SK-N-SH (cell line): ENCODE measurements around the gene RHPN2. TPM values are rescaled to one million over a fixed set of nuclear protein-coding genes. Genes with fewer than 3 reads are reported as not detected.

ENCODE experiments used
- CTCF ChIA-PET: fragments of 300-600, 350-600 bp; formaldehyde crosslinking; extraction: SDS; loops from one replicate; lab custom pipeline; 2021; lab: Yijun Ruan, JAX
- POLR2A ChIA-PET: fragments of 350-600 bp; sonication (Branson Sonifier 250); formaldehyde crosslinking; extraction: SDS; loops from one replicate; lab custom pipeline; 2020; ENCODE audit warnings: antibody characterized with exemption, inconsistent platforms; lab: Yijun Ruan, JAX
- DNase-seq: peaks from one replicate; pipeline ENCODE4 v3.0.0; 2012
- H2AFZ ChIP-seq: fragments of 200-600 bp; sonication (generic); 2 replicates; pipeline ENCODE4 v1.8.1; 2016; ENCODE audit warnings: antibody characterized with exemption, mild to moderate bottlenecking, low read depth
- H3F3A ChIP-seq: fragments of 200-600 bp; sonication (generic); replicated peaks from 2 replicates; pipeline ENCODE3; 2016; ENCODE audit warnings: antibody characterized with exemption, mild to moderate bottlenecking; ENCODE audit not compliant: insufficient read depth
- H3K27ac ChIP-seq, 2 experiments: fragments of 200-500 bp in 1 of 2; fragments of 200-600 bp in 1 of 2; sonication (Bioruptor generic) in 1 of 2; sonication (generic), shearing (Covaris generic) in 1 of 2; 2 replicates each; pipeline versions ENCODE4 v1.5.1 to v1.6.1; 2014 to 2016; ENCODE audit warnings: low read depth in 2 of 2, inconsistent platforms in 1 of 2, low read length in 1 of 2, mild to moderate bottlenecking in 1 of 2, mixed read lengths in 1 of 2
- H3K27me3 ChIP-seq: fragments of 200-600 bp; sonication (generic), shearing (Covaris generic); 2 replicates; pipeline ENCODE4 v1.6.1; 2016; ENCODE audit warnings: mixed run types; ENCODE audit not compliant: insufficient read depth
- H3K36me3 ChIP-seq, 2 experiments: fragments of 200-500 bp in 1 of 2; fragments of 200-600 bp in 1 of 2; sonication (Bioruptor generic) in 1 of 2; sonication (generic) in 1 of 2; replicated peaks in 1 of 2; 2 replicates each; pipeline versions ENCODE3 to v1.5.1; 2014 to 2016; ENCODE audit warnings: low read length in 1 of 2, mild to moderate bottlenecking in 1 of 2; ENCODE audit not compliant: insufficient read depth in 2 of 2, control insufficient read depth in 1 of 2
- H3K4me1 ChIP-seq, 2 experiments: fragments of 200-500 bp in 1 of 2; fragments of 200-600 bp in 1 of 2; sonication (Bioruptor generic) in 1 of 2; sonication (generic), shearing (Covaris generic) in 1 of 2; 2 replicates each; pipeline versions ENCODE4 v1.5.1 to v1.6.1; 2014 to 2016; ENCODE audit warnings: low read depth in 1 of 2, low read length in 1 of 2, mixed run types in 1 of 2; ENCODE audit not compliant: insufficient read depth in 2 of 2, control insufficient read depth in 1 of 2
- H3K4me2 ChIP-seq: fragments of 200-600 bp; sonication (generic), shearing (Covaris generic); 2 replicates; pipeline ENCODE4 v1.6.1; 2017; ENCODE audit warnings: mixed run types
- H3K4me3 ChIP-seq, 2 experiments: fragments of 200-500 bp in 1 of 2; fragments of 200-600 bp in 1 of 2; sonication (Bioruptor generic) in 1 of 2; sonication (generic), shearing (Covaris generic) in 1 of 2; 2 replicates each; pipeline versions ENCODE4 v1.5.1 to v1.8.1; 2014 to 2016; ENCODE audit warnings: low read depth in 2 of 2, inconsistent platforms in 1 of 2, low read length in 1 of 2, mild to moderate bottlenecking in 1 of 2, mixed read lengths in 1 of 2, moderate library complexity in 1 of 2
- H3K79me2 ChIP-seq: fragments of 200-600 bp; sonication (generic); 2 replicates; pipeline ENCODE4 v1.8.1; 2017; ENCODE audit warnings: mild to moderate bottlenecking; ENCODE audit not compliant: insufficient read depth
- H3K9ac ChIP-seq: fragments of 200-600 bp; sonication (generic); 2 replicates; pipeline ENCODE4 v1.6.1; 2017; ENCODE audit warnings: mixed run types
- H3K9me2 ChIP-seq: fragments of 200-600 bp; sonication (generic); 2 replicates; pipeline ENCODE4 v1.6.1; 2017; ENCODE audit warnings: mixed run types
- H3K9me3 ChIP-seq: fragments of 200-600 bp; sonication (generic); 2 replicates; pipeline ENCODE4 v1.6.1; 2017; ENCODE audit warnings: mixed run types, mild to moderate bottlenecking, moderate library complexity
- H4K20me1 ChIP-seq: fragments of 200-600 bp; sonication (generic); 2 replicates; pipeline ENCODE4 v1.6.1; 2017; ENCODE audit warnings: mild to moderate bottlenecking, mixed run types; ENCODE audit not compliant: insufficient read depth
- EZH2phosphoT487 ChIP-seq: fragments of 200-600 bp; sonication (generic); IDR thresholded peaks from 2 replicates; pipeline ENCODE4 v1.6.1; 2017; ENCODE audit warnings: low read depth, mixed run types, mild to moderate bottlenecking, antibody characterized with exemption, moderate library complexity, borderline replicate concordance
- FOSL2 ChIP-seq: IDR thresholded peaks from 2 replicates; pipeline ENCODE4 v1.4.0; 2012; ENCODE audit warnings: low read depth, mild to moderate bottlenecking, moderate library complexity, borderline replicate concordance
- FOXJ3 ChIP-seq: sonication (generic); formaldehyde crosslinking; IDR thresholded peaks from 2 replicates; pipeline ENCODE4 v1.5.1; 2020; ENCODE audit warnings: mild to moderate bottlenecking, missing genetic modification reagents
- GABPA ChIP-seq: IDR thresholded peaks from 2 replicates; pipeline ENCODE4 v1.4.0; 2012; ENCODE audit warnings: low read depth, mild to moderate bottlenecking
- GATA2 ChIP-seq: sonication (generic); formaldehyde crosslinking; IDR thresholded peaks from 2 replicates; pipeline ENCODE4 v1.5.0; 2020; ENCODE audit warnings: mild to moderate bottlenecking, missing genetic modification reagents
- MXI1 ChIP-seq: IDR thresholded peaks from 2 replicates; pipeline ENCODE4 v1.6.1; 2012; ENCODE audit warnings: mild to moderate bottlenecking, low read depth, low read length, improper control_type of control experiment
- NFIC ChIP-seq: IDR thresholded peaks from 2 replicates; pipeline ENCODE4 v1.4.0; 2012; ENCODE audit warnings: borderline replicate concordance
- RCOR1 ChIP-seq: fragments of 150-350 bp; IDR thresholded peaks from 2 replicates; pipeline ENCODE4 v1.6.1; 2017; ENCODE audit warnings: antibody characterized with exemption, low read length
- RFX5 ChIP-seq: IDR thresholded peaks from 2 replicates; pipeline ENCODE4 v1.6.1; 2012; ENCODE audit warnings: mild to moderate bottlenecking, improper control_type of control experiment, low read length
- SIN3A ChIP-seq: IDR thresholded peaks from 2 replicates; pipeline ENCODE4 v1.6.1; 2012; ENCODE audit warnings: low read depth, mild to moderate bottlenecking, low read length, moderate library complexity, borderline replicate concordance
- TEAD4 ChIP-seq: IDR thresholded peaks from 2 replicates; pipeline ENCODE4 v1.4.0; 2012; ENCODE audit warnings: mild to moderate bottlenecking, borderline replicate concordance; ENCODE audit not compliant: insufficient read depth
- WGBS: methylation state at CpG from one replicate; pipeline ENCODE4 v1.1.6; 2017; ENCODE audit warnings: low lambda C conversion rate; 5-methylcytosine and 5-hydroxymethylcytosine counted together
- polyA plus RNA-seq, 3 experiments: library from polyadenylated mRNA; depleted of rRNA; stranded (reverse); fragments of >200 nt; gene quantifications; 2 replicates each; pipeline ENCODE4 v1.2.3, GENCODE V29; 2012
- TF ChIP-seq, protein P1 (sequence below): fragments of 150-350 bp; IDR thresholded peaks from 2 replicates; pipeline ENCODE4 v1.6.1; 2017; ENCODE audit warnings: antibody characterized with exemption, low read length, low read depth, borderline replicate concordance
- TF ChIP-seq, protein P2 (sequence below): IDR thresholded peaks from 2 replicates; pipeline ENCODE4 v1.6.1; 2012; ENCODE audit warnings: mild to moderate bottlenecking, low read depth, low read length, moderate library complexity
- TF ChIP-seq, protein P3 (sequence below): IDR thresholded peaks from 2 replicates; pipeline ENCODE4 v1.4.0; 2012; ENCODE audit warnings: low read depth, borderline replicate concordance

RHPN2 gene
- polyA plus RNA-seq, 1 of the 3 experiments (the other 2 are of a cell fraction) = 7.0 TPM

DNA sequence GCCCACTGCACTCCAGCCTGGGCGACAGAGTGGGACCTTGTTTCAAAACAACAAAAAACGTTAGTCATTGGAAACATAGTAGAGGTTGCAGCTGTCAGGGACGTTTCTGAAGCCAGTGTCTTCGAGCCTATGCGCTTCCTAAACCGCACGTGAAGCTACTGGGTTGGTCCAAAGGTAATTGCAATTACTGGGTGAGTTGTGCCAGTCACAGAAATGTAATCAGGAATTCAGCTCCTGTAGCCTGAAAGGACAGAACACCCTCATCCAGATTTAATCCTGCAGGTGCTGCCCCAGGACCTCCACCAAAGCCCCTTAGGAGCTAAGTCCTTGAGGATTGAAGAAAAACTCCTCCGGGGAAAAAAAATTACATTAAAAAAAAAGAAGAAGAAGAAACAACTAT lies 2.4 kb upstream of the RHPN2 start:
- Histone ChIP-seq H3K4me3 (no peak overlapping the region), H3K9me2 (no peaks in the 10 kb centered on the region), H2AFZ (no peak overlapping the region), H3K4me1 (peaks cover 5 to 14% of the 10 kb centered on the region in 2 experiments; a peak in 2 of 4 replicates), H3F3A (peaks cover 10% of the 10 kb centered on the region), H4K20me1 (no peaks in the 10 kb centered on the region), H3K9ac (no peak overlapping the region), H3K27me3 (no peaks in the 10 kb centered on the region), H3K9me3 (no peaks in the 10 kb centered on the region), H3K4me2 (no peak overlapping the region), H3K79me2 (peaks cover 11% of the 10 kb centered on the region; the same call in 1 of the 2 replicates), H3K27ac (no peak overlapping the region), H3K36me3 (no peaks in the 10 kb centered on the region)
- POLR2A ChIA-PET = interaction anchor here (1.1 kb wide), 1 partner anchor 14 kb away, joined by 3 read pairs; the partner anchor contains the start of gene GPATCH1
- CTCF ChIA-PET = interaction anchor here (0.7 to 1.9 kb wide), 4 partner anchors 14 to 91 kb away, joined by 3 to 7 read pairs (median 4); partner anchors contain the start of gene GPATCH1
- 89% methylated on average over 8 of the region's 8 CpGs for WGBS
- no peak for DNase-seq
- no peak for TF ChIP-seq MXI1
- TF ChIP-seq, protein P1, sequence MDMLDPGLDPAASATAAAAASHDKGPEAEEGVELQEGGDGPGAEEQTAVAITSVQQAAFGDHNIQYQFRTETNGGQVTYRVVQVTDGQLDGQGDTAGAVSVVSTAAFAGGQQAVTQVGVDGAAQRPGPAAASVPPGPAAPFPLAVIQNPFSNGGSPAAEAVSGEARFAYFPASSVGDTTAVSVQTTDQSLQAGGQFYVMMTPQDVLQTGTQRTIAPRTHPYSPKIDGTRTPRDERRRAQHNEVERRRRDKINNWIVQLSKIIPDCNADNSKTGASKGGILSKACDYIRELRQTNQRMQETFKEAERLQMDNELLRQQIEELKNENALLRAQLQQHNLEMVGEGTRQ = no peak
- no peak for TF ChIP-seq SIN3A
- TF ChIP-seq RCOR1 = no peak
- TF ChIP-seq, protein P2, sequence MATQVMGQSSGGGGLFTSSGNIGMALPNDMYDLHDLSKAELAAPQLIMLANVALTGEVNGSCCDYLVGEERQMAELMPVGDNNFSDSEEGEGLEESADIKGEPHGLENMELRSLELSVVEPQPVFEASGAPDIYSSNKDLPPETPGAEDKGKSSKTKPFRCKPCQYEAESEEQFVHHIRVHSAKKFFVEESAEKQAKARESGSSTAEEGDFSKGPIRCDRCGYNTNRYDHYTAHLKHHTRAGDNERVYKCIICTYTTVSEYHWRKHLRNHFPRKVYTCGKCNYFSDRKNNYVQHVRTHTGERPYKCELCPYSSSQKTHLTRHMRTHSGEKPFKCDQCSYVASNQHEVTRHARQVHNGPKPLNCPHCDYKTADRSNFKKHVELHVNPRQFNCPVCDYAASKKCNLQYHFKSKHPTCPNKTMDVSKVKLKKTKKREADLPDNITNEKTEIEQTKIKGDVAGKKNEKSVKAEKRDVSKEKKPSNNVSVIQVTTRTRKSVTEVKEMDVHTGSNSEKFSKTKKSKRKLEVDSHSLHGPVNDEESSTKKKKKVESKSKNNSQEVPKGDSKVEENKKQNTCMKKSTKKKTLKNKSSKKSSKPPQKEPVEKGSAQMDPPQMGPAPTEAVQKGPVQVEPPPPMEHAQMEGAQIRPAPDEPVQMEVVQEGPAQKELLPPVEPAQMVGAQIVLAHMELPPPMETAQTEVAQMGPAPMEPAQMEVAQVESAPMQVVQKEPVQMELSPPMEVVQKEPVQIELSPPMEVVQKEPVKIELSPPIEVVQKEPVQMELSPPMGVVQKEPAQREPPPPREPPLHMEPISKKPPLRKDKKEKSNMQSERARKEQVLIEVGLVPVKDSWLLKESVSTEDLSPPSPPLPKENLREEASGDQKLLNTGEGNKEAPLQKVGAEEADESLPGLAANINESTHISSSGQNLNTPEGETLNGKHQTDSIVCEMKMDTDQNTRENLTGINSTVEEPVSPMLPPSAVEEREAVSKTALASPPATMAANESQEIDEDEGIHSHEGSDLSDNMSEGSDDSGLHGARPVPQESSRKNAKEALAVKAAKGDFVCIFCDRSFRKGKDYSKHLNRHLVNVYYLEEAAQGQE = no peak
- no peak for TF ChIP-seq FOXJ3
- TF ChIP-seq, protein P3, sequence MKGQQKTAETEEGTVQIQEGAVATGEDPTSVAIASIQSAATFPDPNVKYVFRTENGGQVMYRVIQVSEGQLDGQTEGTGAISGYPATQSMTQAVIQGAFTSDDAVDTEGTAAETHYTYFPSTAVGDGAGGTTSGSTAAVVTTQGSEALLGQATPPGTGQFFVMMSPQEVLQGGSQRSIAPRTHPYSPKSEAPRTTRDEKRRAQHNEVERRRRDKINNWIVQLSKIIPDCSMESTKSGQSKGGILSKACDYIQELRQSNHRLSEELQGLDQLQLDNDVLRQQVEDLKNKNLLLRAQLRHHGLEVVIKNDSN = no peak
- TF ChIP-seq GABPA = no peak
- no peak for TF ChIP-seq FOSL2
- TF ChIP-seq EZH2phosphoT487 = no peak
- no peak for TF ChIP-seq TEAD4
- TF ChIP-seq RFX5 = no peak
- no peak for TF ChIP-seq NFIC
- no peak for TF ChIP-seq GATA2 (CRISPR knock-in tag)
